Measurements from ENCODE around the gene CHRM4. TPM values are rescaled to one million over a fixed set of nuclear protein-coding genes. Genes with fewer than 3 reads are reported as not detected.

Gene CHRM4
- total and polyA plus RNA-seq, 2 of the 13 experiments (the other 11 are each of a cell fraction or from before 2014, with no cell fraction given), result 0.13 to 0.21 TPM

- no peak for TF ChIP-seq PBX2 (CRISPR knock-in tag; IDR thresholded peaks at IDR 0.05)
- no peak for TF ChIP-seq ZBTB43 (CRISPR knock-in tag; conservative IDR thresholded peaks at IDR 0.05)
- no peak for TF ChIP-seq MTA3 (CRISPR knock-in tag; IDR thresholded peaks at IDR 0.05)
- peak; percentile 20; the same call in 1 of the 2 replicates for TF ChIP-seq TMF1 (CRISPR knock-in tag; IDR thresholded peaks at IDR 0.05; ENCODE audit: low read depth)
- TF ChIP-seq HNRNPK (IDR thresholded peaks at IDR 0.05; ENCODE audit: low read depth, low read length, poor library complexity, severe bottlenecking), result no peak
- no peak for TF ChIP-seq HDAC6 (IDR thresholded peaks at IDR 0.05; ENCODE audit: low read depth, low read length)
- TF ChIP-seq ZNF766 (CRISPR knock-in tag; IDR thresholded peaks at IDR 0.05; ENCODE audit: borderline replicate concordance), result no peak
- 0 out of 2 replicates have a peak, but pooled peaks have one; percentile 77 for TF ChIP-seq ZBTB7B (CRISPR knock-in tag; IDR thresholded peaks at IDR 0.05)
- TF ChIP-seq JDP2 (CRISPR knock-in tag; IDR thresholded peaks at IDR 0.05; ENCODE audit: borderline replicate concordance), result no peak; the same call in 1 of the 2 replicates
- peak; percentile 9; the same call in 1 of the 2 replicates for TF ChIP-seq NR2F6 (IDR thresholded peaks at IDR 0.05)
- peak; percentile 32 for TF ChIP-seq NR2F6 (CRISPR knock-in tag; IDR thresholded peaks at IDR 0.05)
- no peak for TF ChIP-seq TRAFD1 (CRISPR knock-in tag; IDR thresholded peaks at IDR 0.05; ENCODE audit: borderline replicate concordance)
- no peak for TF ChIP-seq ZNF318 (CRISPR knock-in tag; IDR thresholded peaks at IDR 0.05)
- TF ChIP-seq ZNF761 (CRISPR knock-in tag; conservative IDR thresholded peaks at IDR 0.05), result no peak
These were observed 11.1 kb downstream of the CHRM4 start (continued) for GRCh38 chr11:46380340-46381047.
